ENCODE measurements around the gene TOPBP1.

TOPBP1 gene

GRCh38 chr3:133578548-133579191, 83.1 kb downstream of the TOPBP1 start:
- FAIRE-seq (no peak), DNase-seq (ENCODE audit: insufficient read length, low spot score) (no peak)
- TF ChIP-seq CTCF (IDR thresholded peaks at IDR 0.05; ENCODE audit: insufficient read depth, missing control alignments): peak; percentile 53

GRCh38 chr3:133576169-133576568, 85.6 kb downstream of the TOPBP1 start:
- FAIRE-seq (no peak), DNase-seq (ENCODE audit: insufficient read length, low spot score) (no peak)
- no peak for TF ChIP-seq CTCF (IDR thresholded peaks at IDR 0.05; ENCODE audit: insufficient read depth, missing control alignments)

- no peak for DNase-seq (ENCODE audit: insufficient read length, low spot score)
- FAIRE-seq: no peak
- TF ChIP-seq CTCF (IDR thresholded peaks at IDR 0.05; ENCODE audit: insufficient read depth, missing control alignments): no peak
Measured at GRCh38 chr3:133575086-133575485, 86.7 kb downstream of the TOPBP1 start.

- no peak for TF ChIP-seq CTCF (IDR thresholded peaks at IDR 0.05; ENCODE audit: insufficient read depth, missing control alignments)
- FAIRE-seq (no peak), DNase-seq (ENCODE audit: insufficient read length, low spot score) (no peak)
Measured at GRCh38 chr3:133574260-133574881, 87.4 kb downstream of the TOPBP1 start.

- TF ChIP-seq CTCF (IDR thresholded peaks at IDR 0.05; ENCODE audit: insufficient read depth, missing control alignments): no peak
- FAIRE-seq: no peak
- no peak for DNase-seq (ENCODE audit: insufficient read length, low spot score)
Measured at GRCh38 chr3:133573629-133574194, 88.0 kb downstream of the TOPBP1 start, which contains the start of gene CDV3. CDV3 (plus strand) TSS chr3:133573686; CDS start chr3:133574045, 359 bp downstream.

GRCh38 chr3:133573054-133573628, 88.6 kb downstream of the TOPBP1 start:
- no peak for TF ChIP-seq CTCF (IDR thresholded peaks at IDR 0.05; ENCODE audit: insufficient read depth, missing control alignments)
- FAIRE-seq (no peak), DNase-seq (ENCODE audit: insufficient read length, low spot score) (peak; percentile 52)
